H1 (cell line): ENCODE measurements around the gene TMEM200B. TPM values are rescaled to one million over a fixed set of nuclear protein-coding genes. Genes with fewer than 3 reads are reported as not detected.

Source experiments
- CHD1 ChIP-seq: IDR thresholded peaks from 2 replicates; pipeline ENCODE4 v1.6.1; 2012; ENCODE audit warnings: low read depth, low read length, improper control_type of control experiment
- CHD7 ChIP-seq: fragments of 300-600 bp; sonication (generic); IDR thresholded peaks from 2 replicates; pipeline ENCODE4 v1.7.1; 2012; ENCODE audit warnings: low read length, moderate library complexity, mild to moderate bottlenecking, inconsistent platforms; ENCODE audit not compliant: insufficient replicate concordance
- CTBP2 ChIP-seq: IDR thresholded peaks from 2 replicates; pipeline ENCODE4 v1.7.0; 2011; ENCODE audit warnings: borderline replicate concordance, mild to moderate bottlenecking, moderate library complexity, mixed read lengths, low read length; ENCODE audit not compliant: insufficient read depth, insufficient read length
- GTF2F1 ChIP-seq: IDR thresholded peaks from 2 replicates; pipeline ENCODE4 v1.6.1; 2012; ENCODE audit warnings: low read depth, low read length, improper control_type of control experiment, borderline replicate concordance
- JUN ChIP-seq: IDR thresholded peaks from 2 replicates; pipeline ENCODE4 v1.6.1; 2011; ENCODE audit warnings: low read depth, mild to moderate bottlenecking, improper control_type of control experiment, low read length
- SP1 ChIP-seq: IDR thresholded peaks from 2 replicates; pipeline ENCODE4 v1.6.1; 2011; ENCODE audit warnings: low read depth, low read length
- polyA plus RNA-seq, 7 experiments: library from polyadenylated mRNA; depleted of rRNA in 3 of 7; stranded (reverse) in 5 of 7; unstranded in 2 of 7; fragments of >200 nt in 5 of 7; fragments of 200-250 nt in 2 of 7; gene quantifications; 1 replicate in 5 of 7; 2 replicates in 1 of 7; 4 replicates in 1 of 7; pipeline versions ENCODE4 v1.2.1 to v1.2.3, GENCODE V29; 2011 to 2013; ENCODE audit warnings: missing spikeins in 2 of 7, mixed read lengths in 2 of 7
- total RNA-seq: library from RNA; stranded (reverse); fragmentation: NEBNext Ultra II Directional; extraction: Animal tissue kit (Norgen Biotek cat#: 25700); gene quantifications from 2 replicates; pipeline ENCODE4 v1.2.1, GENCODE V29; 2021

The TMEM200B gene
- total and polyA plus RNA-seq, 2 of the 8 experiments (the other 6 are each of a cell fraction or from before 2014, with no cell fraction given): 4.9 to 11.0 TPM

GRCh38 chr1:29148656-29149491 lies 25.2 kb upstream of the TMEM200B start (continued):
- TF ChIP-seq CHD7 (no peak), SP1 (no peak), CTBP2 (no peak), CHD1 (no peak), GTF2F1 (no peak), JUN (no peak)
